SK-N-SH treated with all-trans-retinoic acid at 6 μM for 48 hours (cell line): ENCODE measurements around the gene WWTR1.
A peak's percentile ranks its signal among the peaks of the same experiment; 100 is the strongest.

Experiments
- ATAC-seq: fragments of 200-7000 bp; cut with Tn5 transposase; 3 replicates; pipeline ENCODE4 v1.9.1; 2020; ENCODE audit warnings: mild to moderate bottlenecking, moderate library complexity
- BACH2 ChIP-seq: fragments of 250-450 bp; sonication (Bioruptor Pico); IDR thresholded peaks from 2 replicates; pipeline ENCODE4 v1.9.0; 2021; ENCODE audit warnings: mild to moderate bottlenecking, borderline replicate concordance
- CREB5 ChIP-seq: fragments of 250-450 bp; sonication (Bioruptor Pico); IDR thresholded peaks from 2 replicates; pipeline ENCODE4 v1.5.1; 2020; ENCODE audit warnings: low read depth, mild to moderate bottlenecking, moderate library complexity
- CSDC2 ChIP-seq: fragments of 250-450 bp; sonication (Bioruptor Pico); IDR thresholded peaks from 2 replicates; pipeline ENCODE4 v1.5.0; 2020; ENCODE audit warnings: mild to moderate bottlenecking, moderate library complexity
- ESRRG ChIP-seq: fragments of 250-450 bp; sonication (Bioruptor Pico); IDR thresholded peaks from 2 replicates; pipeline ENCODE4 v1.6.1; 2021; ENCODE audit warnings: mild to moderate bottlenecking
- GLIS3 ChIP-seq: fragments of 250-450 bp; sonication (Bioruptor Pico); IDR thresholded peaks from 2 replicates; pipeline ENCODE4 v1.5.0; 2020; ENCODE audit warnings: mild to moderate bottlenecking, moderate library complexity
- ISL1 ChIP-seq: fragments of 250-450 bp; sonication (Bioruptor Pico); IDR thresholded peaks from 2 replicates; pipeline ENCODE4 v2.1.2; 2022; ENCODE audit warnings: mild to moderate bottlenecking, moderate library complexity
- OSR1 ChIP-seq: fragments of 250-450 bp; sonication (Bioruptor Pico); IDR thresholded peaks from 2 replicates; pipeline ENCODE4 v1.8.0; 2022; ENCODE audit warnings: moderate library complexity, mild to moderate bottlenecking, inconsistent platforms
- PATZ1 ChIP-seq: fragments of 250-450 bp; sonication (Bioruptor Pico); IDR thresholded peaks from 2 replicates; pipeline ENCODE4 v1.8.0; 2020; ENCODE audit warnings: mild to moderate bottlenecking, moderate library complexity, borderline replicate concordance
- POU6F1 ChIP-seq: fragments of 250-450 bp; sonication (Bioruptor Pico); IDR thresholded peaks from 2 replicates; pipeline ENCODE4 v1.8.0; 2021; ENCODE audit warnings: low read depth, mild to moderate bottlenecking, moderate library complexity, borderline replicate concordance
- PPARA ChIP-seq: fragments of 250-450 bp; sonication (Bioruptor Pico); IDR thresholded peaks from 2 replicates; pipeline ENCODE4 v1.5.0; 2020; ENCODE audit warnings: mild to moderate bottlenecking, borderline replicate concordance
- SNAI2 ChIP-seq: fragments of 250-450 bp; sonication (Bioruptor Pico); IDR thresholded peaks from 2 replicates; pipeline ENCODE4 v1.5.0; 2020; ENCODE audit warnings: mild to moderate bottlenecking, moderate library complexity
- TCF4 ChIP-seq: fragments of 250-450 bp; sonication (Bioruptor Pico); IDR thresholded peaks from 2 replicates; pipeline ENCODE4 v1.8.0; 2021; ENCODE audit warnings: mild to moderate bottlenecking, moderate library complexity, borderline replicate concordance
- TSHZ2 ChIP-seq: fragments of 250-450 bp; sonication (Bioruptor Pico); IDR thresholded peaks from 2 replicates; pipeline ENCODE4 v1.5.0; 2020; ENCODE audit warnings: mild to moderate bottlenecking, moderate library complexity
- ZC3H10 ChIP-seq: fragments of 250-450 bp; sonication (Bioruptor Pico); IDR thresholded peaks from 2 replicates; pipeline ENCODE4 v1.5.1; 2021; ENCODE audit warnings: mild to moderate bottlenecking, moderate library complexity
- ZFP3 ChIP-seq: fragments of 250-450 bp; sonication (Bioruptor Pico); IDR thresholded peaks from 2 replicates; pipeline ENCODE4 v1.5.0; 2020; ENCODE audit warnings: mild to moderate bottlenecking, moderate library complexity
- ZFP30 ChIP-seq: fragments of 450-650 bp; formaldehyde crosslinking; IDR thresholded peaks from 2 replicates; pipeline ENCODE4 v1.5.0; 2022; ENCODE audit warnings: mild to moderate bottlenecking, moderate library complexity
- ZNF565 ChIP-seq: fragments of 450-650 bp; formaldehyde crosslinking; conservative IDR thresholded peaks from 2 replicates; pipeline ENCODE4 v1.5.0; 2020; ENCODE audit warnings: low read depth, mild to moderate bottlenecking, moderate library complexity
- ZNF70 ChIP-seq: fragments of 450-650 bp; formaldehyde crosslinking; IDR thresholded peaks from 2 replicates; pipeline ENCODE4 v1.5.0; 2020; ENCODE audit warnings: mild to moderate bottlenecking, moderate library complexity
- ZNF8 ChIP-seq: fragments of 450-650 bp; formaldehyde crosslinking; IDR thresholded peaks from 2 replicates; pipeline ENCODE4 v1.5.0; 2020; ENCODE audit warnings: mild to moderate bottlenecking, moderate library complexity

WWTR1 gene

GRCh38 chr3:149527531-149528339 is 130.1 kb downstream of the WWTR1 start:
- TF ChIP-seq BACH2, result no peak
- TF ChIP-seq GLIS3 (CRISPR knock-in tag), result no peak
- no peak for TF ChIP-seq POU6F1 (CRISPR knock-in tag)
- ATAC-seq, result peak; percentile 28; the same call in 2 of the 3 replicates

GRCh38 chr3:149523512-149524299 is 134.1 kb downstream of the WWTR1 start:
- no peak for ATAC-seq
- TF ChIP-seq ZNF70 (CRISPR knock-in tag) (no peak), ISL1 (CRISPR knock-in tag) (no peak), ZNF8 (no peak), ZC3H10 (CRISPR knock-in tag) (no peak), CREB5 (CRISPR knock-in tag) (no peak), ZFP30 (CRISPR knock-in tag) (no peak), PPARA (no peak)

- no peak for TF ChIP-seq PATZ1
- no peak for TF ChIP-seq ZFP30 (CRISPR knock-in tag)
- no peak for TF ChIP-seq ZFP3
- TF ChIP-seq CREB5 (CRISPR knock-in tag), result no peak
- TF ChIP-seq ESRRG, result no peak
- no peak for TF ChIP-seq BACH2
- TF ChIP-seq ZNF70 (CRISPR knock-in tag), result no peak
- TF ChIP-seq ZC3H10 (CRISPR knock-in tag), result no peak
- no peak for TF ChIP-seq OSR1
- no peak for TF ChIP-seq SNAI2
- no peak for TF ChIP-seq POU6F1 (CRISPR knock-in tag)
- TF ChIP-seq ZNF8, result no peak
- TF ChIP-seq TSHZ2 (CRISPR knock-in tag), result no peak
- TF ChIP-seq ISL1 (CRISPR knock-in tag), result no peak
- TF ChIP-seq CSDC2 (CRISPR knock-in tag), result no peak
- TF ChIP-seq PPARA, result no peak
- no peak for TF ChIP-seq ZNF565
- TF ChIP-seq TCF4, result no peak
- no peak for ATAC-seq
Observed at GRCh38 chr3:149519912-149520311, 137.9 kb downstream of the WWTR1 start.
